WTC11 (cell line): ENCODE measurements around the gene CHML. TPM values are rescaled to one million over a fixed set of nuclear protein-coding genes. Genes with fewer than 3 reads are reported as not detected.

Experiments
- ATAC-seq: fragments of 200-7000 bp; cut with Tn5 transposase; 2 replicates; pipeline ENCODE4 v1.10.0; 2021; ENCODE audit warnings: mild to moderate bottlenecking, moderate library complexity
- CTCF ChIA-PET: fragments of 300-600 bp; sonication (Branson Sonifier 250); formaldehyde crosslinking; loops from one replicate; lab custom pipeline; 2021; ENCODE audit warnings: antibody characterized with exemption; lab: Charles Lee
- POLR2A ChIA-PET: fragments of 350-600 bp; sonication (Branson Sonifier 250); formaldehyde crosslinking; loops from one replicate; lab custom pipeline; 2021; ENCODE audit warnings: antibody characterized with exemption; lab: Charles Lee
- DNase-seq: peaks from one replicate; pipeline ENCODE4 v3.0.0; 2021; ENCODE audit warnings: low spot score
- H3K27ac Mint-ChIP-seq: 2 replicates; pipeline ENCODE4 v1.8.0; 2021; ENCODE audit warnings: mixed read lengths
- H3K27me3 Mint-ChIP-seq: 2 replicates; pipeline ENCODE4 v1.8.0; 2021; ENCODE audit warnings: low read depth, mild to moderate bottlenecking, moderate library complexity, mixed read lengths
- H3K36me3 Mint-ChIP-seq: 2 replicates; pipeline ENCODE4 v1.8.0; 2021; ENCODE audit warnings: mixed read lengths
- H3K4me1 Mint-ChIP-seq: 2 replicates; pipeline ENCODE4 v1.8.0; 2022; ENCODE audit warnings: mixed read lengths
- H3K4me3 Mint-ChIP-seq: 2 replicates; pipeline ENCODE4 v1.8.0; 2021; ENCODE audit warnings: mild to moderate bottlenecking, moderate library complexity, mixed read lengths
- H3K9me3 Mint-ChIP-seq: 2 replicates; pipeline ENCODE4 v1.8.0; 2021; ENCODE audit warnings: mixed read lengths
- AR ChIP-seq: fragments of 250-450 bp; sonication (Bioruptor Pico); IDR thresholded peaks from 2 replicates; pipeline ENCODE4 v1.9.0; 2021; ENCODE audit warnings: mild to moderate bottlenecking
- ATF1 ChIP-seq: sonication (generic); formaldehyde crosslinking; IDR thresholded peaks from 2 replicates; pipeline ENCODE4 v1.8.1; 2023; ENCODE audit warnings: mild to moderate bottlenecking, moderate library complexity, missing genetic modification reagents
- E2F5 ChIP-seq: sonication (generic); formaldehyde crosslinking; IDR thresholded peaks from 2 replicates; pipeline ENCODE4 v1.8.1; 2022; ENCODE audit warnings: mild to moderate bottlenecking, moderate library complexity, missing genetic modification reagents
- ESRRA ChIP-seq: sonication (generic); formaldehyde crosslinking; IDR thresholded peaks from 2 replicates; pipeline ENCODE4 v1.8.1; 2022; ENCODE audit warnings: mild to moderate bottlenecking, missing genetic modification reagents, borderline replicate concordance
- FOXJ3 ChIP-seq: sonication (generic); formaldehyde crosslinking; IDR thresholded peaks from 2 replicates; pipeline ENCODE4 v1.9.0; 2021; ENCODE audit warnings: missing genetic modification reagents, mild to moderate bottlenecking, borderline replicate concordance
- NR1H2 ChIP-seq: sonication (generic); formaldehyde crosslinking; IDR thresholded peaks from 2 replicates; pipeline ENCODE4 v1.9.0; 2021; ENCODE audit warnings: mild to moderate bottlenecking, moderate library complexity, missing genetic modification reagents
- NR2C2 ChIP-seq: sonication (generic); formaldehyde crosslinking; IDR thresholded peaks from 2 replicates; pipeline ENCODE4 v1.8.0; 2022; ENCODE audit warnings: mild to moderate bottlenecking, missing genetic modification reagents
- RORB ChIP-seq: fragments of 250-450 bp; sonication (Bioruptor Pico); IDR thresholded peaks from 2 replicates; pipeline ENCODE4 v1.9.0; 2021; ENCODE audit warnings: mild to moderate bottlenecking
- SMAD4 ChIP-seq: sonication (generic); formaldehyde crosslinking; IDR thresholded peaks from 2 replicates; pipeline ENCODE4 v1.8.0; 2022; ENCODE audit warnings: mild to moderate bottlenecking, missing genetic modification reagents
- TP53 ChIP-seq: sonication (generic); formaldehyde crosslinking; IDR thresholded peaks from 2 replicates; pipeline ENCODE4 v1.8.1; 2023; ENCODE audit warnings: mild to moderate bottlenecking, missing genetic modification reagents
- ZBTB21 ChIP-seq: sonication (generic); formaldehyde crosslinking; IDR thresholded peaks from 2 replicates; pipeline ENCODE4 v1.8.1; 2023; ENCODE audit warnings: mild to moderate bottlenecking, missing genetic modification reagents, borderline replicate concordance
- ZBTB43 ChIP-seq: sonication (generic); formaldehyde crosslinking; IDR thresholded peaks from 2 replicates; pipeline ENCODE4 v1.8.1; 2023; ENCODE audit warnings: mild to moderate bottlenecking, missing genetic modification reagents
- ZNF232 ChIP-seq: sonication (generic); formaldehyde crosslinking; IDR thresholded peaks from 2 replicates; pipeline ENCODE4 v1.8.0; 2022; ENCODE audit warnings: mild to moderate bottlenecking, missing genetic modification reagents
- ZNF281 ChIP-seq: sonication (generic); formaldehyde crosslinking; IDR thresholded peaks from 2 replicates; pipeline ENCODE4 v1.8.0; 2023; ENCODE audit warnings: mild to moderate bottlenecking, missing genetic modification reagents
- ZNF317 ChIP-seq: sonication (generic); formaldehyde crosslinking; IDR thresholded peaks from 2 replicates; pipeline ENCODE4 v1.8.1; 2023; ENCODE audit warnings: low read depth, mild to moderate bottlenecking, moderate library complexity, missing genetic modification reagents, borderline replicate concordance
- ZNF423 ChIP-seq: fragments of 250-450 bp; sonication (Bioruptor Pico); IDR thresholded peaks from 2 replicates; pipeline ENCODE4 v2.1.2; 2022; ENCODE audit warnings: mild to moderate bottlenecking, moderate library complexity
- total RNA-seq: library from RNA; stranded (reverse); gene quantifications from 3 replicates; pipeline ENCODE4 v1.2.3, GENCODE V29; 2021
- TF ChIP-seq, protein P1 (sequence below): sonication (generic); formaldehyde crosslinking; IDR thresholded peaks from 2 replicates; pipeline ENCODE4 v1.8.1; 2023; ENCODE audit warnings: mild to moderate bottlenecking, moderate library complexity, missing genetic modification reagents
- TF ChIP-seq, protein P2 (sequence below): sonication (generic); formaldehyde crosslinking; IDR thresholded peaks from 2 replicates; pipeline ENCODE4 v1.8.0; 2022; ENCODE audit warnings: missing genetic modification reagents

The CHML gene
- total RNA-seq, 1 experiment from 2014 or later, result 53.5 TPM

DNA sequence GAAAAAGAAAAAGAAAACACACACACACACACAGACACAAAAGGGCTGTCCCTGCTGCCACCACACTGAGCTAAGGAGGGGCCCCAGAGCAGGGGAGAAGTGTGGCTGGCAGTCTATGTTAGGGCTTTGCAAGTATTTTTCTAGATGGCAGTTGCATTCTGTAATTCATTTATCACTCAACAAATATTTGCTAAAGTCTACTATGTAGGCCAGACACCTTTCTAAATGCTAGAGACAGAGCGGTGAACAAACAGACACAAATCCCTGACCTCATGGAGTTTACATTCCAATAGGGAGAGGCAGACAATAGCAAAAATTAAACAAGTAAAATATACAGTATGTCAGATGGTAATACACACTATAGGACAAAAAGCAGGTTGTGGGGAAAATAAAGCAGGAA lies 32.1 kb upstream of the CHML start (continued):
- TF ChIP-seq ZNF281 (CRISPR knock-in tag), result no peak
- TF ChIP-seq, protein P1, sequence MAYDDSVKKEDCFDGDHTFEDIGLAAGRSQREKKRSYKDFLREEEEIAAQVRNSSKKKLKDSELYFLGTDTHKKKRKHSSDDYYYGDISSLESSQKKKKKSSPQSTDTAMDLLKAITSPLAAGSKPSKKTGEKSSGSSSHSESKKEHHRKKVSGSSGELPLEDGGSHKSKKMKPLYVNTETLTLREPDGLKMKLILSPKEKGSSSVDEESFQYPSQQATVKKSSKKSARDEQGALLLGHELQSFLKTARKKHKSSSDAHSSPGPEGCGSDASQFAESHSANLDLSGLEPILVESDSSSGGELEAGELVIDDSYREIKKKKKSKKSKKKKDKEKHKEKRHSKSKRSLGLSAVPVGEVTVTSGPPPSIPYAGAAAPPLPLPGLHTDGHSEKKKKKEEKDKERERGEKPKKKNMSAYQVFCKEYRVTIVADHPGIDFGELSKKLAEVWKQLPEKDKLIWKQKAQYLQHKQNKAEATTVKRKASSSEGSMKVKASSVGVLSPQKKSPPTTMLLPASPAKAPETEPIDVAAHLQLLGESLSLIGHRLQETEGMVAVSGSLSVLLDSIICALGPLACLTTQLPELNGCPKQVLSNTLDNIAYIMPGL (CRISPR knock-in tag), result no peak
- TF ChIP-seq, protein P2, sequence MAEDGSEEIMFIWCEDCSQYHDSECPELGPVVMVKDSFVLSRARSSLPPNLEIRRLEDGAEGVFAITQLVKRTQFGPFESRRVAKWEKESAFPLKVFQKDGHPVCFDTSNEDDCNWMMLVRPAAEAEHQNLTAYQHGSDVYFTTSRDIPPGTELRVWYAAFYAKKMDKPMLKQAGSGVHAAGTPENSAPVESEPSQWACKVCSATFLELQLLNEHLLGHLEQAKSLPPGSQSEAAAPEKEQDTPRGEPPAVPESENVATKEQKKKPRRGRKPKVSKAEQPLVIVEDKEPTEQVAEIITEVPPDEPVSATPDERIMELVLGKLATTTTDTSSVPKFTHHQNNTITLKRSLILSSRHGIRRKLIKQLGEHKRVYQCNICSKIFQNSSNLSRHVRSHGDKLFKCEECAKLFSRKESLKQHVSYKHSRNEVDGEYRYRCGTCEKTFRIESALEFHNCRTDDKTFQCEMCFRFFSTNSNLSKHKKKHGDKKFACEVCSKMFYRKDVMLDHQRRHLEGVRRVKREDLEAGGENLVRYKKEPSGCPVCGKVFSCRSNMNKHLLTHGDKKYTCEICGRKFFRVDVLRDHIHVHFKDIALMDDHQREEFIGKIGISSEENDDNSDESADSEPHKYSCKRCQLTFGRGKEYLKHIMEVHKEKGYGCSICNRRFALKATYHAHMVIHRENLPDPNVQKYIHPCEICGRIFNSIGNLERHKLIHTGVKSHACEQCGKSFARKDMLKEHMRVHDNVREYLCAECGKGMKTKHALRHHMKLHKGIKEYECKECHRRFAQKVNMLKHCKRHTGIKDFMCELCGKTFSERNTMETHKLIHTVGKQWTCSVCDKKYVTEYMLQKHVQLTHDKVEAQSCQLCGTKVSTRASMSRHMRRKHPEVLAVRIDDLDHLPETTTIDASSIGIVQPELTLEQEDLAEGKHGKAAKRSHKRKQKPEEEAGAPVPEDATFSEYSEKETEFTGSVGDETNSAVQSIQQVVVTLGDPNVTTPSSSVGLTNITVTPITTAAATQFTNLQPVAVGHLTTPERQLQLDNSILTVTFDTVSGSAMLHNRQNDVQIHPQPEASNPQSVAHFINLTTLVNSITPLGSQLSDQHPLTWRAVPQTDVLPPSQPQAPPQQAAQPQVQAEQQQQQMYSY (CRISPR knock-in tag), result no peak
- no peak for TF ChIP-seq ZNF423 (CRISPR knock-in tag)
- TF ChIP-seq ZNF232 (CRISPR knock-in tag), result no peak
- no peak for TF ChIP-seq ATF1 (CRISPR knock-in tag)
- TF ChIP-seq NR1H2, result no peak
- TF ChIP-seq ZBTB21 (CRISPR knock-in tag), result no peak

- ChIA-PET POLR2A (no interaction called here), CTCF (no interaction called here)
- no peak for DNase-seq
- H3K27me3 Mint-ChIP-seq, result no peaks in the 10 kb centered on the region
- TF ChIP-seq ZNF423 (CRISPR knock-in tag) (no peak), ESRRA (CRISPR knock-in tag) (no peak), NR2C2 (no peak), FOXJ3 (CRISPR knock-in tag) (no peak), TP53 (CRISPR knock-in tag) (no peak)
- TF ChIP-seq, protein P1 (CRISPR knock-in tag), result no peak
- no peaks in the 10 kb centered on the region for H3K9me3 Mint-ChIP-seq
- H3K27ac Mint-ChIP-seq, result no peak overlapping the region
- H3K36me3 Mint-ChIP-seq, result no peaks in the 10 kb centered on the region
- H3K4me1 Mint-ChIP-seq, result peaks cover 11% of the 10 kb centered on the region
- H3K4me3 Mint-ChIP-seq, result no peak overlapping the region
- no peak for ATAC-seq
Measured at GRCh38 chr1:241666419-241666818, 26.2 kb upstream of the CHML start.

GRCh38 chr1:241660424-241660972 lies 20.3 kb upstream of the CHML start:
- ChIA-PET CTCF (no interaction called here), POLR2A (no interaction called here)
- no peaks in the 10 kb centered on the region for H3K27me3 Mint-ChIP-seq
- no peak for DNase-seq
- no peaks in the 10 kb centered on the region for H3K36me3 Mint-ChIP-seq
- ATAC-seq, result no peak
- H3K4me3 Mint-ChIP-seq, result no peak overlapping the region
- peaks cover 3% of the 10 kb centered on the region for H3K4me1 Mint-ChIP-seq
- no peaks in the 10 kb centered on the region for H3K9me3 Mint-ChIP-seq
- no peak overlapping the region for H3K27ac Mint-ChIP-seq
- TF ChIP-seq AR (CRISPR knock-in tag) (no peak), E2F5 (CRISPR knock-in tag) (no peak), RORB (CRISPR knock-in tag) (no peak), SMAD4 (CRISPR knock-in tag) (no peak), ZNF232 (CRISPR knock-in tag) (no peak), ZNF317 (CRISPR knock-in tag) (no peak), ZBTB43 (CRISPR knock-in tag) (no peak)
